Measurements from ENCODE around the gene PARD3. TPM values are rescaled to one million over a fixed set of nuclear protein-coding genes. Genes with fewer than 3 reads are reported as not detected.

PARD3 gene
- total RNA-seq, 4 donors from 2014 or later = 150 to 172 (median 165) TPM

GRCh38 chr10:34348021-34348420, 467.1 kb downstream of the PARD3 start:
- 93 to 98% methylated on average over 6 of the region's 6 CpGs for WGBS, 2 donors
- intact Hi-C loops (cut with DNase I; ENCODE audit: low total_unique reads) = no loop called here
- TF ChIP-seq POLR2A (IDR thresholded peaks at IDR 0.05) (no peak), CTCF (IDR thresholded peaks at IDR 0.05) (no peak)
- no peak for DNase-seq (ENCODE audit: low spot score in 2 of 2)
- no peak overlapping the region for H3K4me3 ChIP-seq (ENCODE audit: low read depth, poor library complexity, severe bottlenecking)

GRCh38 chr10:34347131-34347530, 468.0 kb downstream of the PARD3 start:
- WGBS, 2 donors = 95 to 99% methylated on average over 3 of the region's 3 CpGs
- TF ChIP-seq POLR2A (IDR thresholded peaks at IDR 0.05) (no peak), CTCF (IDR thresholded peaks at IDR 0.05) (no peak)
- H3K4me3 ChIP-seq (ENCODE audit: low read depth, poor library complexity, severe bottlenecking) = no peak overlapping the region
- no peak for DNase-seq (ENCODE audit: low spot score in 2 of 2)
- intact Hi-C loops (cut with DNase I; ENCODE audit: low total_unique reads) = no loop called here

- DNase-seq (ENCODE audit: low spot score in 2 of 2) = no peak
- no peak overlapping the region for H3K4me3 ChIP-seq (ENCODE audit: low read depth, poor library complexity, severe bottlenecking)
- 69% methylated on average over 1 of the region's 1 CpG for WGBS, 2 donors
- TF ChIP-seq CTCF (IDR thresholded peaks at IDR 0.05) (no peak), POLR2A (IDR thresholded peaks at IDR 0.05) (no peak)
- intact Hi-C loops (cut with DNase I; ENCODE audit: low total_unique reads) = no loop called here
Observed at GRCh38 chr10:34346516-34347100, 468.5 kb downstream of the PARD3 start.

- no peak for DNase-seq (ENCODE audit: low spot score in 2 of 2)
- WGBS, 2 donors = 94% methylated on average over 5 of the region's 5 CpGs
- intact Hi-C loops (cut with DNase I; ENCODE audit: low total_unique reads) = no loop called here
- TF ChIP-seq POLR2A (IDR thresholded peaks at IDR 0.05) (no peak), CTCF (IDR thresholded peaks at IDR 0.05) (no peak)
- no peak overlapping the region for H3K4me3 ChIP-seq (ENCODE audit: low read depth, poor library complexity, severe bottlenecking)
Observed at GRCh38 chr10:34345383-34345782, 469.7 kb downstream of the PARD3 start.

- intact Hi-C loops (cut with DNase I; ENCODE audit: low total_unique reads) = no loop called here
- no peak overlapping the region for H3K4me3 ChIP-seq (ENCODE audit: low read depth, poor library complexity, severe bottlenecking)
- 53 to 56% methylated on average over 1 of the region's 1 CpG for WGBS, 2 donors
- DNase-seq (ENCODE audit: low spot score in 2 of 2) = no peak
- TF ChIP-seq POLR2A (IDR thresholded peaks at IDR 0.05) = no peak
- TF ChIP-seq CTCF (IDR thresholded peaks at IDR 0.05) = no peak
Observed at GRCh38 chr10:34343764-34344163, 471.3 kb downstream of the PARD3 start.

GRCh38 chr10:34341473-34341872, 473.6 kb downstream of the PARD3 start:
- DNase-seq (ENCODE audit: low spot score in 2 of 2) = no peak
- intact Hi-C loops (cut with DNase I; ENCODE audit: low total_unique reads) = no loop called here
- TF ChIP-seq POLR2A (IDR thresholded peaks at IDR 0.05) = no peak
- no peak for TF ChIP-seq CTCF (IDR thresholded peaks at IDR 0.05)
- WGBS, 2 donors = 80 to 84% methylated on average over 4 of the region's 4 CpGs
- H3K4me3 ChIP-seq (ENCODE audit: low read depth, poor library complexity, severe bottlenecking) = no peak overlapping the region
